Adipocyte (in vitro differentiated cells): ENCODE data around the gene CFAP74.

ENCODE experiments used
- DNase-seq: peaks from one replicate; pipeline ENCODE4 v3.0.0-alpha.2; 2015; ENCODE audit warnings: low read depth
- H3K27me3 ChIP-seq: replicated peaks from 2 replicates; pipeline ENCODE4 v1.7.0; 2013; ENCODE audit warnings: mild to moderate bottlenecking, low read length, moderate library complexity; ENCODE audit not compliant: control insufficient read depth, insufficient read depth
- H3K36me3 ChIP-seq: 2 replicates; pipeline ENCODE4 v1.7.0; 2013; ENCODE audit warnings: low read length, mild to moderate bottlenecking, moderate library complexity; ENCODE audit not compliant: control insufficient read depth, insufficient read depth, severe bottlenecking
- H3K4me1 ChIP-seq: 2 replicates; pipeline ENCODE4 v1.7.0; 2013; ENCODE audit warnings: mild to moderate bottlenecking, low read length, moderate library complexity; ENCODE audit not compliant: control insufficient read depth, insufficient read depth
- H3K4me3 ChIP-seq: 2 replicates; pipeline ENCODE4 v1.7.0; 2013; ENCODE audit warnings: mild to moderate bottlenecking, low read length, moderate library complexity
- H3K9ac ChIP-seq: 2 replicates; pipeline ENCODE4 v1.7.0; 2013; ENCODE audit warnings: mild to moderate bottlenecking, low read length, moderate library complexity
- H3K9me3 ChIP-seq: 2 replicates; pipeline ENCODE4 v1.7.0; 2013; ENCODE audit warnings: mild to moderate bottlenecking, low read length, moderate library complexity; ENCODE audit not compliant: control insufficient read depth

Gene CFAP74

GRCh38 chr1:1875932-1876331 is 127.7 kb downstream of the CFAP74 start:
- H3K27me3 ChIP-seq: no peaks in the 10 kb centered on the region
- H3K36me3 ChIP-seq: peaks cover 16% of the 10 kb centered on the region
- H3K4me1 ChIP-seq: peaks cover 33% of the 10 kb centered on the region
- H3K9me3 ChIP-seq: no peaks in the 10 kb centered on the region
- H3K9ac ChIP-seq: no peak overlapping the region
- no peak for DNase-seq
- no peak overlapping the region for H3K4me3 ChIP-seq

GRCh38 chr1:1874901-1875300 is 128.7 kb downstream of the CFAP74 start:
- H3K27me3 ChIP-seq: no peaks in the 10 kb centered on the region
- no peak overlapping the region for H3K4me3 ChIP-seq
- H3K9me3 ChIP-seq: no peaks in the 10 kb centered on the region
- no peak overlapping the region for H3K9ac ChIP-seq
- H3K36me3 ChIP-seq: peaks cover 16% of the 10 kb centered on the region
- H3K4me1 ChIP-seq: peaks cover 28% of the 10 kb centered on the region
- no peak for DNase-seq

- Histone ChIP-seq H3K36me3 (peaks cover 16% of the 10 kb centered on the region), H3K27me3 (no peaks in the 10 kb centered on the region), H3K9me3 (no peaks in the 10 kb centered on the region), H3K9ac (no peak overlapping the region), H3K4me1 (peaks cover 28% of the 10 kb centered on the region), H3K4me3 (no peak overlapping the region)
- DNase-seq: no peak
These were observed 130.4 kb downstream of the CFAP74 start for GRCh38 chr1:1873186-1873585.

GRCh38 chr1:1872329-1872994 is 131.1 kb downstream of the CFAP74 start:
- Histone ChIP-seq H3K9ac (no peak overlapping the region), H3K36me3 (peaks cover 16% of the 10 kb centered on the region)

More at GRCh38 chr1:1872329-1872994, 131.1 kb downstream of the CFAP74 start:
- Histone ChIP-seq H3K27me3 (no peaks in the 10 kb centered on the region), H3K9me3 (no peaks in the 10 kb centered on the region), H3K4me1 (peaks cover 28% of the 10 kb centered on the region), H3K4me3 (no peak overlapping the region)
- no peak for DNase-seq
